GM10847 (cell line): ENCODE measurements around the gene DBNDD2.

Experiments
- POLR2A ChIP-seq: IDR thresholded peaks from 2 replicates; pipeline ENCODE4 v1.6.1; 2011; ENCODE audit not compliant: insufficient read length; ENCODE audit errors: extremely low read depth

DBNDD2 gene

GRCh38 chr20:45423700-45424099, 15.6 kb downstream of the DBNDD2 start:
- no peak for TF ChIP-seq POLR2A

DNA sequence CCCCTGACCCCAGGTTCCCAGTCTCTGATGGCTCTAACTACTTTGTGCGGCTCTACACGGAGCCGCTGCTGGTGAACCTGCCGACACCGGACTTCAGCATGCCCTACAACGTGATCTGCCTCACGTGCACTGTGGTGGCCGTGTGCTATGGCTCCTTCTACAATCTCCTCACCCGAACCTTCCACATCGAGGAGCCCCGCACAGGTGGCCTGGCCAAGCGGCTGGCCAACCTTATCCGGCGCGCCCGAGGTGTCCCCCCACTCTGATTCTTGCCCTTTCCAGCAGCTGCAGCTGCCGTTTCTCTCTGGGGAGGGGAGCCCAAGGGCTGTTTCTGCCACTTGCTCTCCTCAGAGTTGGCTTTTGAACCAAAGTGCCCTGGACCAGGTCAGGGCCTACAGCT, 17.5 kb downstream of the DBNDD2 start:
- no peak for TF ChIP-seq POLR2A

- TF ChIP-seq POLR2A = no peak
These were observed 18.4 kb downstream of the DBNDD2 start for GRCh38 chr20:45426320-45427016.

DNA sequence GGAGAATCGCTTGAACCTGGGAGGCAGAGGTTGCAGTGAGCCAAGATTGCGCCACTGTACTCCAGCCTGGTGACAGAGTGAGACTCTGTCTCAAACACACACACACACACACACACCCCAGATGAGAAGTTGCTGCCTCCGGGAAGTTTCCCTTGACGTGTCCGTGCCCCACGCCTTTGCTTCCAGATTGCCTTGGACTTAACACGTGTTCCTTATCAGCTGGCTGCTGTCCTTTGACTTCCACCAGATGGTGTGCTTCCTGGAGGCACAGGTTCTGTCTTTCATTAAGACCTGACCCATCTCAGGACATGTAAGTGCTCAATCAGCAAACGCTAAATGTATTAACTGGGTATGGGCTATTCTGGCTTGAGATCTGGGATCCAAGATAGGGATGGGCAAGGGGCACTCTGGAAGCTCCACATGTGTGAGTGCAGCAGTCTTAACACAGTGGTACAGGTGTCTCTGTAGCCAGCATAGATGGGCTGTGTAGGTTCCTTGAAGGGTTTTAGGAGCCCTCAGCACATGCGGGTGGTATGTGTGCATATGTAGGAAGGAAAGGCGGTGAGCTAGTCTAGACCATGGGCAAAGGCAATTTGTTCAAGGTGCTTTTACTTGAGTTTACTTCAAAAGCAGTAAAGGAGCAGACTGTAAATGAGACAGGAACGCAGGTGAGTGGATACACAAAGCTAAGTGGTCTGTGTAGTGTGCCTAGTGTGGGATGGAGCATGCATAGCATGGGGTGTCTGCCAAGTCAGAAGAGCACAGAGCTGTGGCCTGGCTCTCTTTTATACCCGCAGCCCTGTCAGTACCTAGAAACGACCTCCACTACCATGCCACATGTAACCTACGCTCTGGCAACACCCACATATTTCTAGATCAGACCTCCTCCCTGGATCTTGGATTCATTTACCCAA, 19.4 kb downstream of the DBNDD2 start:
- TF ChIP-seq POLR2A = no peak

DNA sequence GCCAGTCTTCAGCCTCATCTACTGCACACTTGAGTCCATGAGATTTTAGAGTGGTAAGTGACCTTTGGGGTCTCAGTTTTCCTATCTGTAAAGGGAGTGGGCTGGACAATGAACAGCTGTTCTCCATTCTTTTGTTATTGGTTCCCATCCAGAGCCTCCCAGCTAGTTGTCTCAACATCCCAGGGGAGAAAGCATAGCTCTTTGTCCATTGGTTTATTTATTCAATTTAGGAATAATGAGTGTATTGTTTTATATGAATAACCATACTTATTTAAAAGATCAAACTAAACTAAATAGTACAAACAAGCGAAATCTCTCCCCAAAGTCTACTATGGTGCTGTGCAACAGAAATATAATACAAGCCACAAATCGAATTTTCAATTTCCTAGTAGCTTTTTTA, 21.5 kb downstream of the DBNDD2 start:
- no peak for TF ChIP-seq POLR2A

- no peak for TF ChIP-seq POLR2A
These were observed 24.2 kb downstream of the DBNDD2 start for GRCh38 chr20:45432294-45432693.

DNA sequence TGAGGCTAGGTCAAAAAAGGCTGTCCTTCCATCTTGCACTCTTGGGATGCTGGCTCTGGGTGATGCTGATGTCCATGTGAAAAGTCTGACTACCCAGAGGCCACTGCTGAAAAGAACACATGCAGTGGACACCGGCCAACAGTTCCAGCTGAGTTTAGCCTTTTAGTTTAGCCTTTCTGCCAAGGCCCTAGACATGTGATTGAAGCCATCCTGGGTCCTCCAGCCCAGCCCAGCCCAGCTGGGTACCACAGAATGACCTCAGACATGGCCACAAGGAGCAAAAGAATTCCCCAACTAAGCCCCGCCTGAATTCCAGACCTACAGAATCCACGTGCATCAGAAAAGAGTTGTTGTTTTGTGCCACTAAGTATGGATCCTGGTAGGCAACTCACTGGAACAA, 25.2 kb downstream of the DBNDD2 start:
- TF ChIP-seq POLR2A = no peak

GRCh38 chr20:45433976-45434375, 25.9 kb downstream of the DBNDD2 start:
- no peak for TF ChIP-seq POLR2A

DNA sequence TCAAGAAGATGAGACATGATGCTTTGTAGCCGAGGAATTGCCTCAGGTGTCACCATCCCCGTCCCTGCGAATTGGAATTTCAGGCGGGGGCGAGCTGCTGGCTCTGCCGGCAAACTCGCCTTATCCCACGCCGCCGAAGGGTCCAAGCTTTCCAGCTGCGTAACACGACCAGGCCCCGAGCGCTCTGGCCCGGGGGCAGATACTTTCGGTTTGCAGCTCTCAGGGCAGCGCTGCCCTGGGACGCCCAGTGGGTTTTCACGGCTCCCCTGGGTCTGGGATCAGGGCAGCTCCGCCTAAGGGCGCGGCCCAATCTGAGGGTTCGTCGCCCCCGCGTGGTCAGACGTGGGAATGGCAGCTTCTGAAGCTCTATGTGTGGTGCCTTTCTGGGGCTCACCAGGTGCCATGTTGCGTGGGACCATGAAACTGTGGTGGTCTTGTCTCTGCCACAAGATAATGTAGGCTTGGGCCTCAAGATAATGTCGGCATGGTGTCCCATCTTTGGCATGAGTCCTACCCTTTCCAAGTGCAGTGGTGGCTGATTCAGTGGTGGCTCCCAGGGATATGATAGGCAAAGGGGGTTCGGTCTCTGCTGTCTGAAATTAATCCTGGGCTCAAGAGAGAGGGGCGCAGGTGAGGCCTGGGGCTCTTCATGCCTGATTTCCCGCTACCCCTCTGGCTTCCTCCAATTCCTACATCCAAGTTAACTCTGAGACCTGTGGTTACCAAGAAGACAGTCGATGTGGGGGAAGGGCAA, 28.8 kb downstream of the DBNDD2 start:
- TF ChIP-seq POLR2A = no peak

DNA sequence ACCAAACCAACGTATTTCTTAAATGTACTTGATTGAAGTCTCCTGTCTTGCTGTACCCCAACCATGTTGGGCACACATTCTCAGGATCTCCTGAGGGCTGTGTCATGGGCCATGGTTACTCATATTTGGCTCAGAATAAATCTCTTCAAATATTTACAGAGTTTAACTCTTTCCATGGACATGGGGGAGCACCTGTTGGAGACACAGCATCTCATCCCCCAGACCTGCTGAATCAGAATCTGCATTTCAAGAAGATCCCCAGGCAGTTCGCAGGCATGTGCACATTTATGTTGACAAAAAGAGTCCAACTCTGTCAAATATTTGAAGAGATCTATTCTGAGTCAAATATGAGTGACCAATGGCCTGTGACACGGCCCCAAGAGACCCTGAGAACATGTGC, 32.3 kb downstream of the DBNDD2 start:
- no peak for TF ChIP-seq POLR2A

DNA sequence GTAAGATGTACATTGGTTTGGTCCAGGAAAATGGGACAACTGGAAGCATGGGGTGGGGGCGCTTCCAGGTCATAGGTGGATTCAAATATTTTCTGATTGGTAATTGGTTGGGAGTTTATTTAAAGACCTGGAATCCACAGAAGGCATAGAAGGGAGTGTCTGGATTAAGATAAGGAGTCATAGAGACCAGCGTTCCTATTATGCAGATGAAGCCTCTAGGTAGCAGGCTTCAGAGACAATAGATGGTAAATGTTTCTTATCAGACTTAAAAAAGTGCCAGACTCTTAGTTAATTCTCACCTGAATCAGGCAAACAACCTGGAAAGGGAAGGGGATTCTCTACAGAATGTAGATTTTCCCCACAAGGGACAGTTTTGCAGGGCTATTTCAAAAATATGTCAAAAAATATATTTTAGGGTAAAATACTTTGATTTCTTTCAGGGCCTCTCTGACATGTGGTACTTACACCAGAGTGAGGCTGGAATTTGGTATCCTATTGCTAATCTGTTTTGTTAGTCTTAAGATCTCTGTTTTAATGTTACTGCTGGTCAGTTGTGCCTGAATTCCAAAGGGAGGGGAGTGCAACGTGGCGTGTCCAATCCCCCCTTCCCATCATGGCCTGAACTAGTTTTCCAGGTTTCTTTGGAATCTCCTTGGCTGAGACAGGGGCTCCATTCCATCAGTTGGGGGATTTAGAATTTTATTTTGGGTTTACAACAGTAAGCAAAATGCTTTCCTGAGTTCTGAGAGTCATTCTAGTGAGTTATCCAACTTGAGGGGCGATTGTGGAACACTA, 33.0 kb downstream of the DBNDD2 start:
- TF ChIP-seq POLR2A = no peak

GRCh38 chr20:45441746-45442145, 33.7 kb downstream of the DBNDD2 start:
- no peak for TF ChIP-seq POLR2A

- no peak for TF ChIP-seq POLR2A
These were observed 36.0 kb downstream of the DBNDD2 start for GRCh38 chr20:45444050-45444449.

GRCh38 chr20:45445805-45446562, 37.9 kb downstream of the DBNDD2 start:
- TF ChIP-seq POLR2A = no peak

DNA sequence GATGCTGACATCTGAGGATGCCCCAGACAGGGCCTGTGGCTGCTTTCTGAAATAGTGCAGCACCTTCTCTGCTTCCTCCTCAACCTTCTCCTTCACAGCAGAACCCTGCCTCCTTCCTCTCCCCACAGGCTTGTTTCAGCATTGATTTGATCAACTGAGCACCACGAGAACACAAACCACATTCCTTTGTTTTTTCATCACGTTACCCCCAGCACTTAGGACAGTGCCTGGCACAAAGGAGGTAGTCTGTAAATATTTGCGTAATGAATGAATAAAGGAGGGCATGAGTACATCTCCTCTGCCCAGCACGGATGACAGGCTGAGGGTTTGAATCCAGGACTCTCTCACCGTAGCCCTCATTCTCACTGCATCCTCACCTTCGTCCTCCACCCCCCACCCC, 40.2 kb downstream of the DBNDD2 start:
- TF ChIP-seq POLR2A = no peak

DNA sequence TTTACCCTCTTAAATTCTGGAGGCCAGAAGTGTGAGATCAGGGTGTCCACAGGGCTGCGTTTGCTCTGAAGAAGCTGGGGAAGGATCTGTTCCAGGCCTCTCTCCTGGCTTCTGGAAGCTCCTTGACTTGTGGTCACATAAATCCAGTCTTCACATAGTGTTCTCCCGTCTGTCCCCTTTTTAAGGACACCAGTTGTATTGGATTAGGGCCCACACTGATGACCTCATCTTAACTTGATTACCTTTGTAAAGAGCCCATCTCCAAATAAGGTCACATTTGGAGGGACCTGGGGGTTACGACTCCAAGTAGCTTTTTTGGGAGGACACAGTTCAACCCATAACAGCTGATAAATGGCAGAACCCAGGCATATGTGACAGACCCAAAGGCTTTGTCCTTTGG, 41.4 kb downstream of the DBNDD2 start:
- no peak for TF ChIP-seq POLR2A
